Endothelial cell of umbilical vein (primary cell): Measurements from ENCODE around the gene RAB7A. TPM values are rescaled to one million over a fixed set of nuclear protein-coding genes. Genes with fewer than 3 reads are reported as not detected.
A peak's percentile ranks its signal among the peaks of the same experiment; 100 is the strongest.

ENCODE experiments used
- BruUV-seq: library from RNA; stranded (reverse); fragments of 400-500 nt; replicated peaks from 2 replicates; lab custom pipeline; 2021; lab: Mats Ljungman, UMichigan
- CTCF ChIA-PET: fragments of 300-600, 350-600 bp; sonication (Branson Sonifier 250); formaldehyde crosslinking; loops from one replicate; lab custom pipeline; 2021; ENCODE audit warnings: antibody characterized with exemption, inconsistent platforms; lab: Charles Lee
- POLR2A ChIA-PET: fragments of 300-600, 350-600 bp; sonication (Branson Sonifier 250); formaldehyde crosslinking; loops from one replicate; lab custom pipeline; 2021; ENCODE audit warnings: antibody characterized with exemption, inconsistent platforms; lab: Charles Lee
- DNase-seq: peaks from one replicate; pipeline ENCODE4 v3.0.0-alpha.2; 2011; ENCODE audit warnings: low read depth, low spot score
- FAIRE-seq: peaks from 2 replicates; lab custom pipeline; 2011; peaks lifted over from hg19 to GRCh38; lab: Jason Lieb, UNC
- H2AFZ ChIP-seq: 2 replicates; pipeline ENCODE4 v1.6.0; 2012; ENCODE audit warnings: low read depth, low read length, control low read depth, inconsistent platforms
- H3K27ac ChIP-seq: 2 replicates; pipeline ENCODE4 v1.5.1; 2011; ENCODE audit warnings: low read depth, mild to moderate bottlenecking, control low read depth, low read length, moderate library complexity; ENCODE audit not compliant: insufficient read depth
- H3K27me3 ChIP-seq, 2 experiments: 2 replicates each; pipeline versions ENCODE4 v1.6.0 to v1.6.1; 2011; ENCODE audit warnings: low read length in 2 of 2, mixed read lengths in 1 of 2; ENCODE audit not compliant: control insufficient read depth in 2 of 2, insufficient read depth in 2 of 2
- H3K36me3 ChIP-seq, 2 experiments: 2 replicates in 1 of 2; 3 replicates in 1 of 2; pipeline ENCODE4 v1.5.1; 2011; ENCODE audit warnings: low read length in 2 of 2, mild to moderate bottlenecking in 1 of 2, moderate library complexity in 1 of 2; ENCODE audit not compliant: control insufficient read depth in 2 of 2, insufficient read depth in 2 of 2; ENCODE audit errors: extremely low read depth in 1 of 2
- H3K4me1 ChIP-seq: 3 replicates; pipeline ENCODE4 v1.5.1; 2011; ENCODE audit warnings: mild to moderate bottlenecking, low read length; ENCODE audit not compliant: control insufficient read depth, insufficient read depth; ENCODE audit errors: extremely low read depth
- H3K4me2 ChIP-seq: 2 replicates; pipeline ENCODE4 v1.6.1; 2011; ENCODE audit warnings: low read length, control low read depth, mixed read lengths; ENCODE audit not compliant: insufficient read depth
- H3K4me3 ChIP-seq, 3 experiments: fragments of 200-600 bp in 1 of 3; sonication (generic), shearing (Covaris generic) in 1 of 3; replicated peaks in 1 of 3; 2 replicates each; pipeline ENCODE4 v1.5.1; 2011 to 2016; ENCODE audit warnings: control low read depth in 3 of 3, low read length in 3 of 3, mild to moderate bottlenecking in 2 of 3, inconsistent platforms in 1 of 3, low read depth in 1 of 3, moderate library complexity in 1 of 3; ENCODE audit not compliant: insufficient read depth in 1 of 3
- H3K79me2 ChIP-seq: 2 replicates; pipeline ENCODE4 v1.6.0; 2012; ENCODE audit warnings: low read length, inconsistent platforms; ENCODE audit not compliant: control insufficient read depth, insufficient read depth
- H3K9ac ChIP-seq: replicated peaks from 2 replicates; pipeline ENCODE3; 2011; ENCODE audit warnings: low read length, control low read depth; ENCODE audit not compliant: insufficient read depth; ENCODE audit errors: extremely low read depth
- H3K9me1 ChIP-seq: replicated peaks from 3 replicates; pipeline ENCODE4 v1.6.0; 2011; ENCODE audit warnings: mild to moderate bottlenecking, low read length; ENCODE audit not compliant: control insufficient read depth, insufficient read depth; ENCODE audit errors: extremely low read depth
- H3K9me3 ChIP-seq: replicated peaks from 2 replicates; pipeline ENCODE4 v1.5.1; 2012; ENCODE audit warnings: low read length, inconsistent platforms; ENCODE audit not compliant: control insufficient read depth, insufficient read depth
- H4K20me1 ChIP-seq: replicated peaks from 2 replicates; pipeline ENCODE3; 2011; ENCODE audit warnings: mild to moderate bottlenecking, low read length; ENCODE audit not compliant: control insufficient read depth, insufficient read depth; ENCODE audit errors: extremely low read depth
- EZH2 ChIP-seq: IDR thresholded peaks from 2 replicates; pipeline ENCODE4 v1.6.1; 2012; ENCODE audit warnings: borderline replicate concordance, low read depth, mild to moderate bottlenecking, moderate library complexity, low read length, inconsistent platforms; ENCODE audit not compliant: severe bottlenecking
- FOS ChIP-seq: IDR thresholded peaks from 2 replicates; pipeline ENCODE4 v1.6.1; 2011; ENCODE audit warnings: mild to moderate bottlenecking, low read length, moderate library complexity, borderline replicate concordance; ENCODE audit not compliant: insufficient read depth
- GATA2 ChIP-seq: IDR thresholded peaks from 2 replicates; pipeline ENCODE4 v1.7.0; 2011; ENCODE audit warnings: low read depth, mild to moderate bottlenecking, moderate library complexity, mixed read lengths, low read length; ENCODE audit not compliant: insufficient read length, insufficient read depth
- JUN ChIP-seq: IDR thresholded peaks from 2 replicates; pipeline ENCODE4 v1.6.1; 2011; ENCODE audit warnings: borderline replicate concordance, low read depth; ENCODE audit not compliant: insufficient read length, insufficient read depth
- MYC ChIP-seq: IDR thresholded peaks from one replicate; pipeline ENCODE4 v1.6.1; 2011; ENCODE audit warnings: mild to moderate bottlenecking, low read depth, low read length
- POLR2A ChIP-seq: IDR thresholded peaks from 2 replicates; pipeline ENCODE4 v1.6.1; 2012; ENCODE audit warnings: low read depth, mild to moderate bottlenecking, control low read depth, low read length
- POLR2AphosphoS5 ChIP-seq: IDR thresholded peaks from 2 replicates; pipeline ENCODE4 v1.6.1; 2012; ENCODE audit warnings: low read depth, mild to moderate bottlenecking, control low read depth, low read length, moderate library complexity; ENCODE audit not compliant: insufficient read depth
- dilution Hi-C: fragments of 300-500 bp; cut with MboI; formaldehyde crosslinking; loops from one replicate; pipeline ENCODE4 v1.15.0; 2019; ENCODE audit warnings: low sequenced_read_pairs; ENCODE audit not compliant: extremely low pct_ligation_motif_present
- intact Hi-C: fragments of 100-400 bp; cut with micrococcal nuclease; formaldehyde crosslinking; loops from one replicate; pipeline ENCODE4 v1.10.0; 2022
- polyA plus RNA-seq, 4 experiments: library from polyadenylated mRNA; depleted of rRNA in 3 of 4; stranded (reverse) in 3 of 4; unstranded in 1 of 4; fragments of >200 nt; gene quantifications; 2 replicates each; pipeline versions ENCODE4 v1.2.1 to v1.2.3, GENCODE V29; 2011 to 2012; ENCODE audit warnings: missing spikeins in 1 of 4
- total RNA-seq: library from RNA; stranded (reverse); gene quantifications from 2 replicates; pipeline ENCODE4 v1.2.3, GENCODE V29; 2021
- TF ChIP-seq, protein P1 (sequence below): IDR thresholded peaks from 2 replicates; pipeline ENCODE4 v1.6.1; 2011; ENCODE audit not compliant: insufficient read depth, insufficient read length
- TF ChIP-seq, protein P2 (sequence below), 2 donors: IDR thresholded peaks; 1 replicate in 1 of 2; 2 replicates in 1 of 2; pipeline ENCODE4 v1.5.1; 2011; ENCODE audit warnings: low read length in 2 of 2, mild to moderate bottlenecking in 2 of 2, moderate library complexity in 2 of 2, control low read depth in 1 of 2, inconsistent platforms in 1 of 2, low read depth in 1 of 2; ENCODE audit not compliant: insufficient read depth in 1 of 2; ENCODE audit errors: extremely low read depth in 1 of 2

Gene RAB7A
- total and polyA plus RNA-seq, 2 donors (not counting 3 experiments of a cell fraction or from before 2014, with no cell fraction given) = 243 to 262 TPM

DNA sequence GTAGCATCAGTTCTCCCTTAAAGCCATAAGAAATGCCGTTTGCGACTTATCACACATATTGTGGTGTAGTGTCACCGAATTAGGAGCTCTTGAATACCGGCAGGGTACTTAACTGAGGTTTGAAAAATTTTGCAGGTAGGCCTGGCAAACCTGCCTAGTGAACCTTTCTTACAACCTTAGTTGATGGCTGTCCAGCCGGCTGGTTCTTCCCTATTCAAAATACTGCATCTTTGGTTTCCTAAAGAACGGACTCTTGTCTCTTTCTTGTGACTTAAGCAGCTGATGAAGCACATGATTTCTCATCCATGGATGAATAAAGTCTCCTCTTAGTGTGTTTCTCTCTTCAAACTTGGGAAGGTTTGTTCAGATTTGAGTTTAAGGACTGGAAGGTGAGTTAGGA lies 1.5 kb downstream of the RAB7A start:
- TF ChIP-seq, protein P1, sequence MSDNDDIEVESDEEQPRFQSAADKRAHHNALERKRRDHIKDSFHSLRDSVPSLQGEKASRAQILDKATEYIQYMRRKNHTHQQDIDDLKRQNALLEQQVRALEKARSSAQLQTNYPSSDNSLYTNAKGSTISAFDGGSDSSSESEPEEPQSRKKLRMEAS = no peak

DNA sequence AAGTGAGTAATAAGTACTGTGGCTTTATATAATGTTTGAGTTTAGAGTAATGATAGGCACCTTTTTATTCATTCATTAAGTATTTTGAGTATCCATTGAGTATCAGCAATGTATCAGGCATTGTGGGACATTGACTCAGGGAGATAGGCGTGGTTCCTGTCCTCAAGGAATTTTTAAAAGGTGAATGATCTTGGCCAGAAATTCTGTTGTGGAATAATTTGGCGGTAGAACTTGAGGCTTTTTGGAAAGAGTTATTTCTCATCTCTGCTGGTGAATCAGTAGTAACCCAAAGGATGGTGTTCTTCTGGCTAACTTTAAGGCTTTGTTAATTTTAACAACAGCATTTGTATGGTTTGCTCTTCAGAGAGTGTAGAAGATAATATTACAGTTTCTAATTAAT lies 2.0 kb downstream of the RAB7A start:
- no peaks in the 10 kb centered on the region for H3K9me3 ChIP-seq
- TF ChIP-seq FOS (no peak), GATA2 (no peak), EZH2 (no peak), POLR2AphosphoS5 (no peak), MYC (no peak), POLR2A (no peak), JUN (no peak)
- TF ChIP-seq, protein P1 = no peak
- TF ChIP-seq, protein P2, sequence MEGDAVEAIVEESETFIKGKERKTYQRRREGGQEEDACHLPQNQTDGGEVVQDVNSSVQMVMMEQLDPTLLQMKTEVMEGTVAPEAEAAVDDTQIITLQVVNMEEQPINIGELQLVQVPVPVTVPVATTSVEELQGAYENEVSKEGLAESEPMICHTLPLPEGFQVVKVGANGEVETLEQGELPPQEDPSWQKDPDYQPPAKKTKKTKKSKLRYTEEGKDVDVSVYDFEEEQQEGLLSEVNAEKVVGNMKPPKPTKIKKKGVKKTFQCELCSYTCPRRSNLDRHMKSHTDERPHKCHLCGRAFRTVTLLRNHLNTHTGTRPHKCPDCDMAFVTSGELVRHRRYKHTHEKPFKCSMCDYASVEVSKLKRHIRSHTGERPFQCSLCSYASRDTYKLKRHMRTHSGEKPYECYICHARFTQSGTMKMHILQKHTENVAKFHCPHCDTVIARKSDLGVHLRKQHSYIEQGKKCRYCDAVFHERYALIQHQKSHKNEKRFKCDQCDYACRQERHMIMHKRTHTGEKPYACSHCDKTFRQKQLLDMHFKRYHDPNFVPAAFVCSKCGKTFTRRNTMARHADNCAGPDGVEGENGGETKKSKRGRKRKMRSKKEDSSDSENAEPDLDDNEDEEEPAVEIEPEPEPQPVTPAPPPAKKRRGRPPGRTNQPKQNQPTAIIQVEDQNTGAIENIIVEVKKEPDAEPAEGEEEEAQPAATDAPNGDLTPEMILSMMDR (IDR thresholded peaks at IDR 0.05; ENCODE audit: extremely low read depth in 1 of 2, insufficient read depth in 1 of 2, low read depth in 1 of 2, low read length in 2 of 2) = no peak
- no TSS peak for BruUV-seq
- peaks cover 37% of the 10 kb centered on the region for H4K20me1 ChIP-seq
- peaks cover 0 to 2% of the 10 kb centered on the region in 2 experiments for H3K36me3 ChIP-seq
- H3K9me1 ChIP-seq = no peaks in the 10 kb centered on the region
- dilution Hi-C loops (no loop called here), intact Hi-C loops (loop anchor here (5.0 kb wide), 2 partner anchors 69 to 149 kb away; partner anchors contain the start of gene ACAD9)
- peaks cover 0 to 2% of the 10 kb centered on the region in 2 experiments for H3K27me3 ChIP-seq
- FAIRE-seq (no peak), DNase-seq (no peak)
- H3K79me2 ChIP-seq = peaks cover 69% of the 10 kb centered on the region
- POLR2A ChIA-PET = interaction anchor here (0.5 kb wide), 1 partner anchor 31 kb away, joined by 4 read pairs; no protein-coding TSS in a partner anchor
- no peak overlapping the region for H3K27ac ChIP-seq
- peaks cover 18% of the 10 kb centered on the region for H3K4me1 ChIP-seq
- H3K4me3 ChIP-seq = peak overlapping the region in 1 of 3 experiments; percentile 89
- no peak overlapping the region for H2AFZ ChIP-seq
- no peak overlapping the region for H3K9ac ChIP-seq
- CTCF ChIA-PET = interaction anchor here (0.8 to 4.2 kb wide), 3 partner anchors 48 to 67 kb away, joined by 3 to 22 read pairs (median 14); no protein-coding TSS in a partner anchor
- H3K4me2 ChIP-seq = peak overlapping the region; percentile 87

More for the DNA sequence above, 1.5 kb downstream of the RAB7A start:
- Histone ChIP-seq H3K4me1 (peaks cover 18% of the 10 kb centered on the region), H3K9me3 (no peaks in the 10 kb centered on the region), H3K9ac (peak overlapping the region; percentile 98), H3K36me3 (peaks cover 0 to 2% of the 10 kb centered on the region in 2 experiments), H3K79me2 (peaks cover 64% of the 10 kb centered on the region), H3K4me3 (peak overlapping the region; percentile 53 to 89 (median 84)), H3K4me2 (peak overlapping the region; percentile 87), H2AFZ (no peak overlapping the region), H3K27ac (no peak overlapping the region), H3K27me3 (peaks cover 0 to 2% of the 10 kb centered on the region in 2 experiments), H3K9me1 (no peaks in the 10 kb centered on the region), H4K20me1 (peaks cover 32% of the 10 kb centered on the region)
- dilution Hi-C loops (no loop called here), intact Hi-C loops (loop anchor here (5.0 kb wide), 2 partner anchors 70 to 150 kb away; partner anchors contain the start of gene ACAD9)
- BruUV-seq = TSS peak; percentile 22
- ChIA-PET CTCF (interaction anchor here (0.8 to 4.2 kb wide), 4 partner anchors 47 to 148 kb away, joined by 3 to 22 read pairs (median 8); no protein-coding TSS in a partner anchor), POLR2A (no interaction called here)
- DNase-seq = no peak
- FAIRE-seq = peak; percentile 50
